ENCODE data around the gene ST6GALNAC1. TPM values are rescaled to one million over a fixed set of nuclear protein-coding genes. Genes with fewer than 3 reads are reported as not detected.

Gene ST6GALNAC1
- total and polyA plus RNA-seq, 10 of the 15 experiments (the other 5 are each of a cell fraction or from before 2014, with no cell fraction given): 0.08 TPM; not detected in 9

GRCh38 chr17:76691379-76692191 is 48.0 kb upstream of the ST6GALNAC1 start:
- Histone ChIP-seq H2AFZ (ENCODE audit: control insufficient read depth, low read depth, low read length) (no peak overlapping the region), H4K20me1 (ENCODE audit: control insufficient read depth, insufficient read depth) (no peaks in the 10 kb centered on the region), H3K9me3 (replicated peaks; ENCODE audit: control insufficient read depth, insufficient read depth, low read length) (no peaks in the 10 kb centered on the region), H3K4me2 (ENCODE audit: control insufficient read depth, insufficient read depth) (no peak overlapping the region), H3K4me3 (no peak overlapping the region), H3K27ac (ENCODE audit: control insufficient read depth, insufficient read depth) (no peak overlapping the region), H3K36me3 (ENCODE audit: control insufficient read depth in 2 of 2, insufficient read depth in 2 of 2, low read length in 1 of 2) (no peaks in the 10 kb centered on the region), H3K79me2 (ENCODE audit: control insufficient read depth, insufficient read depth, low read length) (no peaks in the 10 kb centered on the region), H3K9ac (ENCODE audit: control insufficient read depth, insufficient read depth, low read length) (no peak overlapping the region), H3K4me1 (ENCODE audit: control insufficient read depth, insufficient read depth, low read length) (peaks cover 12% of the 10 kb centered on the region), H3K27me3 (replicated peaks in 1 of 2; ENCODE audit: control insufficient read depth in 2 of 2, insufficient read depth in 2 of 2, low read length in 1 of 2) (peaks cover 0 to 1% of the 10 kb centered on the region in 2 experiments; a peak in 2 of 4 replicates)
- BruUV-seq (replicated peaks): no TSS peak
- ChIA-PET CTCF (interaction anchor here (0.9 to 2.8 kb wide), 2 partner anchors 10 to 67 kb away, joined by 3 to 21 read pairs; no protein-coding TSS in a partner anchor), POLR2A (no interaction called here), SMC1A (ENCODE audit: uncharacterized antibody, unreplicated experiment) (no interaction called here), RAD21 (ENCODE audit: unreplicated experiment) (no interaction called here)
- in situ Hi-C loops (cut with MboI): no loop called here
- FAIRE-seq: no peak
- no peak for ATAC-seq
- no peak for DNase-seq (ENCODE audit: low read depth, low spot score)
- TF ChIP-seq RFX5 (IDR thresholded peaks at IDR 0.05; ENCODE audit: low read depth, low read length) (no peak), SRF (IDR thresholded peaks at IDR 0.05; ENCODE audit: low read depth in 2 of 2, low read length in 2 of 2) (no peak), RAD21 (IDR thresholded peaks at IDR 0.05; ENCODE audit: insufficient read depth, low read depth, low read length) (no peak), IKZF1 (conservative IDR thresholded peaks at IDR 0.05) (no peak), MTA3 (IDR thresholded peaks at IDR 0.05; ENCODE audit: borderline replicate concordance, low read length) (no peak), SUZ12 (IDR thresholded peaks at IDR 0.05; ENCODE audit: unreplicated experiment) (no peak), ZNF622 (IDR thresholded peaks at IDR 0.05) (no peak), PAX5 (IDR thresholded peaks at IDR 0.05; ENCODE audit: borderline replicate concordance, low read depth, low read length) (no peak), TCF3 (IDR thresholded peaks at IDR 0.05; ENCODE audit: borderline replicate concordance, insufficient read depth, low read depth, low read length) (no peak), BCLAF1 (IDR thresholded peaks at IDR 0.05) (no peak), EED (IDR thresholded peaks at IDR 0.05; ENCODE audit: low read depth) (no peak), NR2C2 (IDR thresholded peaks at IDR 0.05; ENCODE audit: borderline replicate concordance, control insufficient read depth, insufficient read length, low read depth) (no peak), TCF7 (IDR thresholded peaks at IDR 0.05; ENCODE audit: borderline replicate concordance) (no peak), ZNF217 (IDR thresholded peaks at IDR 0.05) (no peak), SMARCA5 (IDR thresholded peaks at IDR 0.05) (no peak), ATF7 (IDR thresholded peaks at IDR 0.05; ENCODE audit: low read depth) (no peak)
- intact Hi-C loops (cut with micrococcal nuclease; ENCODE audit: unreplicated experiment): loop anchor here (10.0 kb wide), 1 partner anchor 127 kb away; a partner anchor contains a TSS
- 55% methylated on average over 14 of the region's 14 CpGs for WGBS (ENCODE audit: insufficient coverage, insufficient replicate concordance, low lambda C conversion rate, missing lambda C conversion rate)
